GM21737 (cell line): ENCODE results near the gene PARM1.
A peak's percentile ranks its signal among the peaks of the same experiment; 100 is the strongest.

Experiments
- ATAC-seq: cut with Tn5 transposase; IDR thresholded peaks from one replicate; pipeline ENCODE4 v1.9.1; 2021; ENCODE audit warnings: mild to moderate bottlenecking, moderate library complexity; ENCODE audit not compliant: unreplicated experiment

PARM1 gene

DNA sequence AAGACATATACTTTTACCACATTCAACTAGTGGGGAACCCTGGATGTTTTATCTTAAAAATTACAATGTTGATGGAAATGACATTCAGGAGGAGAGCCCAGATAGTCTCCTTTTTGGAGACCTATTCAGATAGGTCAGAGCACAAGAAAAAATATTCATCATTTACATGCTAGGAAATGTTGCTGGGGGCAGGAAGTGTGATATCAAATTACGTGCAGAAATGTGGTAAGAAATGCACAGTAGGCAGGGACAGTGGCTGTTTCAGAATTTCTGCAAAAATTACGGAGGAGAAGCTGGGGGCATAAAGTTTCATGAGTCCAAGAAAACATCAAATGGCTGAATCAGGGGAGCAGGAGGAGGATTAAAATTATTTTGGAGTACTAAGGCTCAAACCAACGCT is 8.2 kb downstream of the PARM1 start:
- ATAC-seq, result no peak

DNA sequence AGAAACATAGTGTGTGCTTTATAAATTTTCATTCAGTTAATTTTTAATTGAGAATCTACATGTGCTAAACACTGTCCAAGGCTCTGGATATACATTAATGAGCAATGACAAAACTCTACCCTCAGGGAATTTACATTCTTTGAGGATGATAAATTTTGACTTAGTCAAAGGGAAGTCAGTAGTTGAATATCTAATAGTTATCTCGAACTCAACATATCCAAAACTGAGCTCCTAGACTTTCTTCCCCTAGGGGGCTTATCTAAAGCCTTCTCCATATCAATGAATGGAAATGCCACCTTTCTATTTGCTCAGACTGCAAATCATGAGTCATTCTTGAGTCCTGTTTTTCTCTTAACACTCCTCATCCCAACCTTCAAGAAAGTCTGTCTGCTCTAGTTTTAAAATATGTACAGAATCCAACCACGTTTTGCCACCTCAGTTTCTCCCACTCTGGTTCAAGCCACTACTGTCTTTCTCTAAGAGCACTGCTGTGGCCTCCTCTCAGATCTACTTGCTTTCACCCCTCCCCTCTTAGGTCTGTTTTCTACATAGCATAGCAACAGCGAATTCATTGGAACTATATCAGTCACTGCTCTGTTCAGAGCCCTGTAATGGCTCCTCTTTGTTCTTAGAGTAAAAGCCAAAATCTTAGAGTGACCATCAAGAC is 9.5 kb downstream of the PARM1 start:
- no peak for ATAC-seq

DNA sequence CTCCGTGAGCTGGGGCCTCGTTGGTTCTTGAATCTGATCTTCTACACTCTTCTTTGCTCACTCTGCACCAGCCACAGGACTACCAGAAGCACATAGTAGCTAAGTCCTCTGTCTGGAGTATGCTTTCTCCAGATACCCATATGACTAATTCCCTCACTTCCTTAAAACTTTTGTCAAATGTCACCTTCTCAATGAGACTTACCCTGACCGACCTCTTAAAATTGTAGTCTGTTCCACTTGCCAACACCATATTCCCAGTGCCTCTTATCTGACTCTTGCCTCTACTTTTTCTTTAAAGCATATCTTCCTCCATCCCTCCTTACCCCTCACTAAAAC is 10.0 kb downstream of the PARM1 start:
- ATAC-seq, result no peak

DNA sequence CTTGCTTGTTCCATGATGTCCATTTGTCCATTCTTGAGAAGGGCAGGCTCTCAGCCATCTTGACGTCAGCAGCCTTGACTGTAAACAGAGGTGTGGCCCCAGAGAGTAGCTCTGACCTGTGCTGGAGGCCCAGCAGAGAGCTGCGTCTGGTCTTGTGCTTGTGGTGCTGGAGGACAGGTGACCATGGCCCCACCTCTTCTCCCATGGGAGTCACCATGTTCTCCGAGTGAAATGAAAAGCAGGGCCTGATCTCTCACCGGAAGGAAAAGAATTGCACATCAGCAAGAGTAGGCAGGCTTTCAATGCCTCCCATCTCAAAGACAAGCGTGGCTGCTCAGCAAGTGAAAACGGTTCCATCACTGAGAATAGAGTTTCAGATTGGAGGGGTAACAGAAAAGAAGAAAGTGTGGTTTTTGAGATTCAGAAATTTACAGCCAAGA is 11.5 kb downstream of the PARM1 start:
- no peak for ATAC-seq

DNA sequence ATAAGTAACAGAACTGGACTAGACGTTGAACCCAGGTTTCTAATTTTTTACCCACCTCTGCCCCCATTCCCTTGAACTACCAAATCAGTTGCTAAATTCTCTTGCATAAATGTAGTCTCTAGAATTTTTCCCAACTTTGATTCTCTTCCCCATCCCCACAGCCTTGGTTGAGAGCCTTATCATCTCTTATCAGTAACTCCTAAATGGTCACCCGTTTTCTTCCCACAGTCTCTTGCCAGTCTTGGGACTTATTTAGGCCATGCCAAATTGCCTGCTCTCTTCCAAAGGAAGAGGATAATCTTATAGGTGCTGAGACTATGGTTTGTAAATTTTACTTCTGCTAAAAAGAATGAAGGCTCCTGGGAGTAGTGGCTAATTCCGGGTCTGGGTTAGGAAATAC is 13.3 kb downstream of the PARM1 start:
- ATAC-seq, result no peak

DNA sequence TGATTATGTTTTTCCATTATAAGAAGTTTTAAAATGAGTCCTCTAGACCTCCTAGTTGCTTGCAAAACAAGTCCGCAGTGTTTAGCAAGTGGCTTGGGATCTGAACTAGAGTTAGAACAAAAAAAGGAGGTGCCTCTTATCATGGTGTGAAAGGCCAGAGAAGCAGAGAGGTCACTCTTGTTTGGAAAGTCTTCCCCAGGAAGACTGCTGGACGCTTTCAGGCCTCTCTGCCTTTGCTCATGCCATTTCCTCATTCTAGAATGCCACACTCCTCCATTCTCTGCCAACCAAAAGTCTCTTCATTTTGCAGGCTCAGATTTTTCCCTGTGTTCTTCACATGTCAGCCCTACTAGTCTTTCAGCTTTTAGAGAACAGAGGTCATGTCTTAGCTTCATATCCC is 14.9 kb downstream of the PARM1 start:
- no peak for ATAC-seq

- no peak for ATAC-seq
These were observed 15.3 kb downstream of the PARM1 start for GRCh38 chr4:74948236-74948635.

DNA sequence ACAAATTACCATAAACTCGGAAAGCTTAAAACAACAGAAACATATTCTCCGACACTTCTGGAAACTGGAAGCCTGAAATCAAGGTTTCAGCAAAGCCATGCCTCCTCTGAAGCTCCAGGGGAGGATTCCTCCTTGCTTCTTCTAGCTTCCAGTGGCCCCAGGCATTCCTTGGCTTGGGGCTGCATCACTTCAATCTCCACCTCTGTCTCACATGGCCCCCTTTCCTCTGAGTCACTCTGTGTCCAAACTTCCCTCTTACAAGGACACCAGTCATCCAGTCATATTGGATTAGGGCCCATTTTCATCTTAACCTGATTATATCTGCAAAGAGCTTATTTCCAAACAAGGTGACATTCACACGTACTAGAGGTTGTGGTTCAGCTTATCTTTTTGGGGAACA is 17.3 kb downstream of the PARM1 start:
- ATAC-seq, result no peak

GRCh38 chr4:74950882-74951281 is 18.0 kb downstream of the PARM1 start:
- ATAC-seq, result no peak

DNA sequence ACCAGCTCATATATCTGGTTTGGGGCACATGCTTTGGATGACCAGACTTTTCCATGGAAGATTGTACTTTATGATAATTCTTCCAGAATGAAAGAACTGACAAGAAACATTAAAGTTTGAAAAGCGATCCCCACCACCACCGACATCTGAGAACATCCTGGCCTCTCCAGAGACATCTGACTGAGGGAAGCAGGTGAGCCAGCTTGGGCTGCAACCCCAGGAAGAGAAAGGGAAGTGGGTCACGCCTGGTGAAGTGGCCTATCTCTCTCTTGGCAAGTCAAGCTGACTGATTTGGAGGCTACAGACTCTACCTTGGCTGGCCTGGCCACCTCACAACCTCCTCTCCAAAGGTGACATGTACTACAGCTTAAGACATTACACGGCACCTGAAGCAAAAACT is 20.7 kb downstream of the PARM1 start:
- ATAC-seq, result no peak

GRCh38 chr4:74958881-74959280 is 26.0 kb downstream of the PARM1 start:
- ATAC-seq, result no peak

GRCh38 chr4:74961230-74961629 is 28.3 kb downstream of the PARM1 start:
- ATAC-seq, result no peak

- no peak for ATAC-seq
These were observed 29.7 kb downstream of the PARM1 start for GRCh38 chr4:74962584-74962983.

- ATAC-seq, result no peak
These were observed 31.4 kb downstream of the PARM1 start for GRCh38 chr4:74964311-74964710.

DNA sequence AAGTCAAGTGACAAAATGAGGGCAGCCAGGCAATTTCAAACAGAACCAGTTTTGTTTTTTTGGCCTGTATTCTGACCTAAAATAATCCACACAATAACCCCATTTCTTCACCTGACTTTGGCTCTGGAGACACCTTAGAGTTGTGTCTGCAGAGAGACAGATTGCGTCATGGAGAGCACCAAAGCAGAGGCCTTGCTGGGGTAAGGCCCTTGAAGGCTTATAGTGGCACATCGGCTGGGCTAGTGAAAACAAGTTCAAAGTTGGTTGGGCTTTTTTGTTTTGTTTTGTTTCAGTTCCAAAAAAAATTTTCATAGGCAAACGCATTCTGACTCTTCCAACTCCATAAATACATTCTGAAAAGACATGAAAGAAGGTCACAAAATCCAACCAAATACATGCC is 34.4 kb downstream of the PARM1 start:
- ATAC-seq, result no peak

- peak; percentile 63 for ATAC-seq
These were observed 35.7 kb downstream of the PARM1 start for GRCh38 chr4:74968456-74969164.

DNA sequence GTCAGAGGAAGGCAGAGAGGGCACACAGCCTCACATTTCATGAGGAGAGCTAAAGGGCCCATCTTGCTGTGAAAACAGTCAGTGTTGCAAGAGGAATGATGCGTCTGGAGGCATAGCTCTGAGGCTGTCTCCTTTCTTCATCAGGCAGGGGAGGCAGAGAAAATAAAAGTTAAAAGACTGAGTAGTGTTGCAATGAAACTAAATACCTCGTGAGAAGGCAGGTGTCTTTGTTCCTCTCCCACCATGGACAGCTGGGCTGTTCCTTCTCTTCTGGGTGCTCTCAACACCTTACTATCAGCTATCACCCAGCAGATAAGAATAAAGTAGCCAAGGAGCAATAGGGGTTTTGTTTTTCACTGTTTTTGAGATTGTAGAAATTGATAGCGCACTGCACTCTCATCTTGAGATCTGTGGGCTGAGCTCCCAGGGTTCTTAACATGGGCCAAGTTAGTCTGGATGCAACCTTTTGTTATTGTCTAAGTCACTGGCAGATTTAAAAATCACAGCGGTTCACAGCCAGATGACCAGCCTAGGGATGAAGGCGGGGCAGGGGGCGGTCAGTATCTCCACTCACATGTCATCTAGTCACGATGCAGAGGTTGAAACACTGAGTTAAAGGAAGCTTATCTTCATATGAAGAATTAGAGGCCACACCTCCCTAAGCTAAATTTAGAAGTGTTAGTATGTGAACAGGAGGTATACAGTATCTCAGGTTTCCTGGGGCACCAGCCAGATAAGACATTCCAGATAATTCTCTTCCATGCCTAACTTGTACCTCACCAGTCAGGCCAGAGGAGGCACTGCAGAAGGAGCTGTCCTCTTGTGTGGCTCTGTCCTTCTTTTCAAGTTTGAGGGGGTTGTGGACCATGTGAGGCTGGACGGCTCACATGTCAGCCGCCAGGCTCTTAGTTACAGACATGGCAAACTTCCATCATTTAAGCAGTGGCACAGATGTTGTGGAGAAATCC is 36.9 kb downstream of the PARM1 start:
- no peak for ATAC-seq

GRCh38 chr4:74970577-74970976 is 37.7 kb downstream of the PARM1 start:
- ATAC-seq, result no peak

GRCh38 chr4:74971862-74972261 is 38.9 kb downstream of the PARM1 start:
- no peak for ATAC-seq

DNA sequence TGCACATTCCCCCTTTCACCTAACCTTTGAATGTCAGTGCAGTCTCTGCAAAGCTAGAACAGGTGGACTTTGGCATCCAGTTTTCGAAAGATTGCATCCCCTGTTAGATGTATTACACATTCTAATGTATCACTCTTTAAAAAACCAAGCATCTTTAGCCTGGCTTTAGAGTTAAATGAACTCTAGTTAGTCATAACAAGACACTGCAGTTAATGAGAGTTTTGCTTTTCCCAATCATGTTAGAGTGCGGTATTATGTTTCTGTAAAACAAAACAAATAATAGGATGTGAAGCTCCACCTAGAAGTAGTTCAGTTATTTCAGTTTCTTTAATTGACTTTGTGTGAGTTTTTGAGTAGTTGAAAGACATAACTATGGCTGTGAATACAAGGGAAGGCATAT is 42.2 kb downstream of the PARM1 start:
- ATAC-seq, result no peak
